ENCODE data around the gene FGF21. TPM values are rescaled to one million over a fixed set of nuclear protein-coding genes. Genes with fewer than 3 reads are reported as not detected.
"Not testable (repeated sequence)": the region's sequence is repeated elsewhere in the genome, so short reads cannot be mapped to it uniquely, and the experiment has no call there.

Gene FGF21
- total RNA-seq: not detected

- no peak for DNase-seq (ENCODE audit: low spot score)
Measured at GRCh38 chr19:48755084-48755641, at the start of gene FGF21. Gene FGF21, plus strand, starts transcription at chr19:48755524. Its CDS starts 713 bp downstream, at chr19:48756237.

- no peak for DNase-seq (ENCODE audit: low spot score)
Measured at GRCh38 chr19:48708471-48708870, 46.9 kb upstream of the FGF21 start.

GRCh38 chr19:48711106-48711662 lies 44.1 kb upstream of the FGF21 start:
- no peak for DNase-seq (ENCODE audit: low spot score)

GRCh38 chr19:48713041-48713863 lies 42.1 kb upstream of the FGF21 start:
- no peak for DNase-seq (ENCODE audit: low spot score)

- peak; percentile 99 for DNase-seq (ENCODE audit: low spot score)
Measured at GRCh38 chr19:48713864-48714755, 41.2 kb upstream of the FGF21 start.

GRCh38 chr19:48714759-48715675 lies 40.3 kb upstream of the FGF21 start:
- no peak for DNase-seq (ENCODE audit: low spot score)

- DNase-seq (ENCODE audit: low spot score): no peak
Measured at GRCh38 chr19:48715681-48716171, 39.6 kb upstream of the FGF21 start.

GRCh38 chr19:48716562-48717291 lies 38.6 kb upstream of the FGF21 start:
- no peak for DNase-seq (ENCODE audit: low spot score)

GRCh38 chr19:48718106-48718505 lies 37.2 kb upstream of the FGF21 start:
- DNase-seq (ENCODE audit: low spot score): not testable (repeated sequence)

- DNase-seq (ENCODE audit: low spot score): no peak
Measured at GRCh38 chr19:48718711-48719231, 36.6 kb upstream of the FGF21 start.

- peak; percentile 53 for DNase-seq (ENCODE audit: low spot score)
Measured at GRCh38 chr19:48719263-48720171, 35.8 kb upstream of the FGF21 start, which contains the start of gene MAMSTR. Gene MAMSTR, minus strand, starts transcription at chr19:48719725. Its CDS starts 694 bp downstream, at chr19:48719031.

GRCh38 chr19:48720251-48720612 lies 35.1 kb upstream of the FGF21 start:
- DNase-seq (ENCODE audit: low spot score): no peak

- peak; percentile 98 for DNase-seq (ENCODE audit: low spot score)
Measured at GRCh38 chr19:48720613-48721296, 34.6 kb upstream of the FGF21 start.

- no peak for DNase-seq (ENCODE audit: low spot score)
Measured at GRCh38 chr19:48722196-48722708, 33.1 kb upstream of the FGF21 start.

- peak; percentile 72 for DNase-seq (ENCODE audit: low spot score)
Measured at GRCh38 chr19:48724796-48725753, 30.2 kb upstream of the FGF21 start.

GRCh38 chr19:48726556-48726955 lies 28.8 kb upstream of the FGF21 start:
- no peak for DNase-seq (ENCODE audit: low spot score)

Measured in ureter (tissue), 1 donor.